ENCODE measurements around the gene MICU2. TPM values are rescaled to one million over a fixed set of nuclear protein-coding genes. Genes with fewer than 3 reads are reported as not detected.

MICU2 gene
- total and polyA plus RNA-seq, 2 of the 13 experiments (the other 11 are each of a cell fraction or from before 2014, with no cell fraction given), result 31.7 to 42.4 TPM

DNA sequence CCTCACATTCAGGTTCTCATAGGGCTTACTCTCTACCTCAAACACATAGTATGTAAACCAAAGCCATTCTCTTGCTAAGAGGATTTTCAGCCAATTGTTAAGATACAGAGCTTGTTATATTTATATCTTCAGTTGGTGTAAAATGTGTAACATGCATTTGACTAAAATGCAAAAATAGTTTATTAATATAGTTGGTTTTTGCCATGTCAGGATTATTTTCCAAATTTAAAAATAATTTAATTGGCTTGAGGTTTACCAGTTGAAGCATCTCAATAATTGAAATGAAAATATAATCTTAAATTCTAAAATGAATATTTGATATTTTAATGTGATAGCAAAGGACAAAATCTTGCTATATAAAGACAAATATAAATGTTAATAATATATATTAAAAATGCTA lies 7.2 kb downstream of the MICU2 start:
- CTCF ChIA-PET (ENCODE audit: low intra/inter-chr PET ratio, low total read pairs), result no interaction called here

DNA sequence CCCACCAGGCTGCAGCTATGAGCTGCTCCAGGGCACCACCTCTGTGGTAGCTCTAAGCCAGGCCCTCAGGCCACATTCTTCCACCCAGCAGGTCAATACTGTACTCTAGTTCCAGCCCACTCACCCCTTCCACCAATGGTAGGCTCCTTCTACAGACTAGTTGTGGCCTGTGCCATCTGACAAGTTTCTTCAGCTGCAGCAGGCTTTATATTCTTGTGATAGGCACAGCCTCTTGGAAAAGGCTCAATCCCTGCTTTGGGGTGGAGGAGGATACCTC lies 8.5 kb downstream of the MICU2 start:
- Histone ChIP-seq H3K9me3 (ENCODE audit: low read length) (no peaks in the 10 kb centered on the region), H3K4me1 (ENCODE audit: insufficient read depth, low read length) (peaks cover 10% of the 10 kb centered on the region), H3K27ac (ENCODE audit: extremely low read length, insufficient read depth, low read length) (no peak overlapping the region), H3K36me3 (replicated peaks in 1 of 2; ENCODE audit: control insufficient read depth in 1 of 2, insufficient read depth in 2 of 2, low read length in 2 of 2) (peaks cover 0 to 1% of the 10 kb centered on the region in 2 experiments; a peak in 1 of 5 replicates), H3K27me3 (ENCODE audit: control insufficient read depth in 1 of 2, insufficient read depth in 2 of 2, low read length in 2 of 2) (no peaks in the 10 kb centered on the region), H3K4me3 (replicated peaks in 1 of 3; ENCODE audit: insufficient read depth in 1 of 3, low read depth in 2 of 3, low read length in 3 of 3) (no peak overlapping the region), H3K4me2 (ENCODE audit: low read depth, low read length) (no peak overlapping the region), H3K79me2 (ENCODE audit: insufficient read depth, low read length) (peaks cover 33% of the 10 kb centered on the region), H4K20me1 (ENCODE audit: insufficient read depth, low read length) (no peaks in the 10 kb centered on the region), H3K9ac (ENCODE audit: insufficient read depth, low read depth, low read length) (no peak overlapping the region), H2AFZ (ENCODE audit: low read length) (no peak overlapping the region)
- no peak for DNase-seq (ENCODE audit: low spot score)
- intact Hi-C loops (cut with micrococcal nuclease; ENCODE audit: unreplicated experiment), result no loop called here
- no peak for FAIRE-seq
- ChIA-PET CTCF (ENCODE audit: low intra/inter-chr PET ratio, low total read pairs) (no interaction called here), POLR2A (interaction anchor here (1.3 kb wide), 1 partner anchor 9 kb away, joined by 6 read pairs; the partner anchor contains the start of gene MICU2)
- peak; percentile 69 for ATAC-seq
- BruUV-seq (replicated peaks), result no TSS peak
- in situ Hi-C loops (cut with HindIII; ENCODE audit: extremely low pct_ligation_motif_present, low pct_unique_long_range_greater_than_20kb), result no loop called here
- TF ChIP-seq HHEX (CRISPR knock-in tag; IDR thresholded peaks at IDR 0.05), result no peak
- TF ChIP-seq ZNF839 (CRISPR knock-in tag; IDR thresholded peaks at IDR 0.05; ENCODE audit: borderline replicate concordance), result no peak
- TF ChIP-seq SATB2 (CRISPR knock-in tag; IDR thresholded peaks at IDR 0.05), result no peak
- TF ChIP-seq, protein P1, sequence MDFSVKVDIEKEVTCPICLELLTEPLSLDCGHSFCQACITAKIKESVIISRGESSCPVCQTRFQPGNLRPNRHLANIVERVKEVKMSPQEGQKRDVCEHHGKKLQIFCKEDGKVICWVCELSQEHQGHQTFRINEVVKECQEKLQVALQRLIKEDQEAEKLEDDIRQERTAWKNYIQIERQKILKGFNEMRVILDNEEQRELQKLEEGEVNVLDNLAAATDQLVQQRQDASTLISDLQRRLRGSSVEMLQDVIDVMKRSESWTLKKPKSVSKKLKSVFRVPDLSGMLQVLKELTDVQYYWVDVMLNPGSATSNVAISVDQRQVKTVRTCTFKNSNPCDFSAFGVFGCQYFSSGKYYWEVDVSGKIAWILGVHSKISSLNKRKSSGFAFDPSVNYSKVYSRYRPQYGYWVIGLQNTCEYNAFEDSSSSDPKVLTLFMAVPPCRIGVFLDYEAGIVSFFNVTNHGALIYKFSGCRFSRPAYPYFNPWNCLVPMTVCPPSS (IDR thresholded peaks at IDR 0.05), result no peak
- TF ChIP-seq BHLHE40 (IDR thresholded peaks at IDR 0.05; ENCODE audit: low read length), result no peak
- no peak for TF ChIP-seq ZNF589 (CRISPR knock-in tag; conservative IDR thresholded peaks at IDR 0.05)
- no peak for TF ChIP-seq MEIS2 (CRISPR knock-in tag; IDR thresholded peaks at IDR 0.05)
- TF ChIP-seq ARID2 (CRISPR knock-in tag; IDR thresholded peaks at IDR 0.05; ENCODE audit: borderline replicate concordance), result no peak
- TF ChIP-seq, protein P2, sequence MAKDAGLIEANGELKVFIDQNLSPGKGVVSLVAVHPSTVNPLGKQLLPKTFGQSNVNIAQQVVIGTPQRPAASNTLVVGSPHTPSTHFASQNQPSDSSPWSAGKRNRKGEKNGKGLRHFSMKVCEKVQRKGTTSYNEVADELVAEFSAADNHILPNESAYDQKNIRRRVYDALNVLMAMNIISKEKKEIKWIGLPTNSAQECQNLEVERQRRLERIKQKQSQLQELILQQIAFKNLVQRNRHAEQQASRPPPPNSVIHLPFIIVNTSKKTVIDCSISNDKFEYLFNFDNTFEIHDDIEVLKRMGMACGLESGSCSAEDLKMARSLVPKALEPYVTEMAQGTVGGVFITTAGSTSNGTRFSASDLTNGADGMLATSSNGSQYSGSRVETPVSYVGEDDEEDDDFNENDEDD (CRISPR knock-in tag; IDR thresholded peaks at IDR 0.05; ENCODE audit: borderline replicate concordance), result no peak
- no peak for TF ChIP-seq ZEB1 (IDR thresholded peaks at IDR 0.05; ENCODE audit: insufficient replicate concordance, low read depth)

More for the DNA sequence above, 7.2 kb downstream of the MICU2 start:
- no peak overlapping the region for H3K9ac ChIP-seq (ENCODE audit: insufficient read depth, low read depth, low read length)
- BruUV-seq (replicated peaks), result no TSS peak
- H3K4me1 ChIP-seq (ENCODE audit: insufficient read depth, low read length), result 0 out of 2 replicates have a peak, but pooled peaks cover under 1% of the 10 kb centered on the region
- DNase-seq (ENCODE audit: low spot score), result no peak
- FAIRE-seq, result no peak
- H3K27me3 ChIP-seq (ENCODE audit: control insufficient read depth in 1 of 2, insufficient read depth in 2 of 2, low read length in 2 of 2), result no peaks in the 10 kb centered on the region
- peaks cover 31% of the 10 kb centered on the region for H3K79me2 ChIP-seq (ENCODE audit: insufficient read depth, low read length)
- intact Hi-C loops (cut with micrococcal nuclease; ENCODE audit: unreplicated experiment) (no loop called here), in situ Hi-C loops (cut with HindIII; ENCODE audit: extremely low pct_ligation_motif_present, low pct_unique_long_range_greater_than_20kb) (no loop called here)
- TF ChIP-seq MAFK (conservative IDR thresholded peaks at IDR 0.05 in 1 of 2, IDR thresholded peaks at IDR 0.05 in 1 of 2; ENCODE audit: low read length in 2 of 2) (peak; percentile 26 to 63), MAFF (IDR thresholded peaks at IDR 0.05; ENCODE audit: low read depth, low read length) (peak; percentile 53; the same call in 1 of the 2 replicates), NFE2 (CRISPR knock-in tag; IDR thresholded peaks at IDR 0.05) (no peak)
- H3K9me3 ChIP-seq (ENCODE audit: low read length), result no peaks in the 10 kb centered on the region
- H4K20me1 ChIP-seq (ENCODE audit: insufficient read depth, low read length), result no peaks in the 10 kb centered on the region
- no peak overlapping the region for H3K4me3 ChIP-seq (replicated peaks in 1 of 3; ENCODE audit: insufficient read depth in 1 of 3, low read depth in 2 of 3, low read length in 3 of 3)
- no peak overlapping the region for H3K27ac ChIP-seq (ENCODE audit: extremely low read length, insufficient read depth, low read length)
- H3K36me3 ChIP-seq (replicated peaks in 1 of 2; ENCODE audit: control insufficient read depth in 1 of 2, insufficient read depth in 2 of 2, low read length in 2 of 2), result peaks cover 0 to 1% of the 10 kb centered on the region in 2 experiments; a peak in 1 of 5 replicates
- no peak overlapping the region for H3K4me2 ChIP-seq (ENCODE audit: low read depth, low read length)
- no peak overlapping the region for H2AFZ ChIP-seq (ENCODE audit: low read length)
- no peak for ATAC-seq
- POLR2A ChIA-PET, result no interaction called here

Measured in HepG2 (cell line).